HCT116 (cell line): ENCODE measurements around the gene NPR1. TPM values are rescaled to one million over a fixed set of nuclear protein-coding genes. Genes with fewer than 3 reads are reported as not detected.
A peak's percentile ranks its signal among the peaks of the same experiment; 100 is the strongest.

Experiments
- ATAC-seq: fragments of 200-7000 bp; cut with Tn5 transposase; 2 replicates; pipeline ENCODE4 v1.9.1; 2020; ENCODE audit warnings: mild to moderate bottlenecking, moderate library complexity
- BruUV-seq: library from RNA; stranded (reverse); fragments of 400-500 nt; replicated peaks from 2 replicates; lab custom pipeline; 2021; lab: Mats Ljungman, UMichigan
- CTCF ChIA-PET: fragments of 300-600 bp; sonication (Branson Sonifier 250); formaldehyde crosslinking; loops from one replicate; lab custom pipeline; 2021; ENCODE audit warnings: antibody characterized with exemption; lab: Charles Lee
- POLR2A ChIA-PET: fragments of 300-600, 350-600 bp; sonication (Branson Sonifier 250); formaldehyde crosslinking; loops from one replicate; lab custom pipeline; 2021; ENCODE audit warnings: antibody characterized with exemption; lab: Charles Lee
- RAD21 ChIA-PET, 2 experiments: fragments of 300-600 bp; sonication (Branson Sonifier 250); formaldehyde crosslinking; loops; one replicate each; lab custom pipeline; 2023; ENCODE audit warnings: low total read pairs in 2 of 2; ENCODE audit not compliant: uncharacterized antibody in 2 of 2, unreplicated experiment in 2 of 2, low non-redundant PET in 1 of 2; lab: Charles Lee
- DNase-seq: peaks from one replicate; pipeline ENCODE4 v3.0.0-alpha.2; 2010; ENCODE audit warnings: low read depth, low spot score
- H2AFZ ChIP-seq: fragments of 200-600 bp; shearing (Covaris generic), sonication (generic); 2 replicates; pipeline ENCODE4 v1.6.1; 2017; ENCODE audit warnings: low read depth, mixed run types, mixed read lengths, antibody characterized with exemption, low read length; ENCODE audit not compliant: poor library complexity, severe bottlenecking
- H3K27ac ChIP-seq: 2 replicates; pipeline ENCODE4 v1.5.1; 2012; ENCODE audit warnings: low read depth, low read length
- H3K27me3 ChIP-seq: fragments of 200-600 bp; sonication (generic); 2 replicates; pipeline ENCODE4 v1.6.1; 2016; ENCODE audit warnings: mixed run types, low read length, mixed read lengths; ENCODE audit not compliant: insufficient read depth
- H3K36me3 ChIP-seq, 2 experiments: fragments of 200-500 bp in 1 of 2; fragments of 200-600 bp in 1 of 2; sonication (Bioruptor generic) in 1 of 2; sonication (generic) in 1 of 2; 2 replicates each; pipeline versions ENCODE4 v1.5.1 to v1.6.1; 2014 to 2016; ENCODE audit warnings: low read length in 2 of 2, inconsistent platforms in 1 of 2, mixed read lengths in 1 of 2, mixed run types in 1 of 2; ENCODE audit not compliant: insufficient read depth in 2 of 2, control insufficient read depth in 1 of 2
- H3K4me1 ChIP-seq, 2 experiments: fragments of 200-600 bp in 1 of 2; sonication (generic) in 1 of 2; 2 replicates each; pipeline versions ENCODE4 v1.5.1 to v1.6.1; 2012 to 2017; ENCODE audit warnings: low read length in 2 of 2, inconsistent platforms in 1 of 2, mild to moderate bottlenecking in 1 of 2, mixed read lengths in 1 of 2, mixed run types in 1 of 2, moderate library complexity in 1 of 2; ENCODE audit not compliant: insufficient read depth in 2 of 2, control insufficient read depth in 1 of 2
- H3K4me2 ChIP-seq: fragments of 200-600 bp; sonication (generic); 2 replicates; pipeline ENCODE4 v1.6.1; 2017; ENCODE audit warnings: mixed run types, low read length, mixed read lengths
- H3K4me3 ChIP-seq, 2 experiments: fragments of 200-600 bp in 1 of 2; sonication (generic) in 1 of 2; replicated peaks in 1 of 2; 2 replicates each; pipeline ENCODE4 v1.5.1; 2011 to 2016; ENCODE audit warnings: low read length in 2 of 2, control low read depth in 1 of 2, low read depth in 1 of 2, mild to moderate bottlenecking in 1 of 2, mixed read lengths in 1 of 2, mixed run types in 1 of 2
- H3K79me2 ChIP-seq: fragments of 200-600 bp; sonication (generic); 2 replicates; pipeline ENCODE4 v1.6.1; 2017; ENCODE audit warnings: mild to moderate bottlenecking, mixed run types, low read length, moderate library complexity, mixed read lengths; ENCODE audit not compliant: insufficient read depth
- H3K9ac ChIP-seq: fragments of 200-600 bp; sonication (generic); 2 replicates; pipeline ENCODE4 v1.6.1; 2016; ENCODE audit warnings: low read length, mixed read lengths
- H3K9me2 ChIP-seq: fragments of 200-600 bp; sonication (generic), shearing (Covaris generic); 2 replicates; pipeline ENCODE4 v1.6.1; 2017; ENCODE audit warnings: mixed run types, mild to moderate bottlenecking, moderate library complexity; ENCODE audit not compliant: insufficient read depth
- H3K9me3 ChIP-seq, 2 experiments: fragments of 200-500 bp in 1 of 2; fragments of 200-600 bp in 1 of 2; sonication (Bioruptor generic) in 1 of 2; sonication (generic) in 1 of 2; 2 replicates each; pipeline ENCODE4 v1.6.1; 2014 to 2017; ENCODE audit warnings: low read length in 2 of 2, mixed read lengths in 2 of 2, inconsistent platforms in 1 of 2, low read depth in 1 of 2, mild to moderate bottlenecking in 1 of 2, mixed run types in 1 of 2, moderate library complexity in 1 of 2; ENCODE audit not compliant: control insufficient read depth in 1 of 2, insufficient read depth in 1 of 2
- H4K20me1 ChIP-seq: fragments of 200-600 bp; sonication (generic), shearing (Covaris generic); 2 replicates; pipeline ENCODE4 v1.6.1; 2017; ENCODE audit warnings: mixed run types, mild to moderate bottlenecking, moderate library complexity; ENCODE audit not compliant: insufficient read depth
- CTCF ChIP-seq, 3 experiments: fragments of 200-600 bp in 1 of 3; sonication (generic) in 1 of 3; IDR thresholded peaks in 2 of 3; conservative IDR thresholded peaks in 1 of 3; 2 replicates each; pipeline ENCODE4 v1.5.1; 2012 to 2017; ENCODE audit warnings: low read depth in 2 of 3, low read length in 2 of 3, antibody characterized with exemption in 1 of 3, borderline replicate concordance in 1 of 3, control low read depth in 1 of 3, mild to moderate bottlenecking in 1 of 3, mixed read lengths in 1 of 3, mixed run types in 1 of 3, moderate library complexity in 1 of 3; ENCODE audit not compliant: insufficient read depth in 1 of 3
- JUND ChIP-seq: IDR thresholded peaks from 2 replicates; pipeline ENCODE4 v1.6.1; 2012
- RAD21 ChIP-seq: IDR thresholded peaks from 2 replicates; pipeline ENCODE4 v1.6.1; 2012; ENCODE audit warnings: low read depth, mild to moderate bottlenecking
- SRF ChIP-seq: IDR thresholded peaks from 2 replicates; pipeline ENCODE4 v1.6.1; 2012; ENCODE audit warnings: low read depth
- TCF7L2 ChIP-seq: IDR thresholded peaks from 2 replicates; pipeline ENCODE4 v1.7.0; 2011; ENCODE audit warnings: borderline replicate concordance, inconsistent platforms; ENCODE audit not compliant: insufficient read depth, insufficient read length; ENCODE audit errors: extremely low read depth
- YY1 ChIP-seq: IDR thresholded peaks from 2 replicates; pipeline ENCODE4 v1.6.1; 2011; ENCODE audit warnings: low read length, low read depth, moderate library complexity, mild to moderate bottlenecking; ENCODE audit not compliant: insufficient replicate concordance; ENCODE audit errors: extremely low read depth
- intact Hi-C: fragments of 100-400 bp; cut with micrococcal nuclease; formaldehyde crosslinking; loops from 2 replicates; pipeline ENCODE4 v1.10.0; 2022
- total RNA-seq: library from RNA; stranded (reverse); gene quantifications from one replicate; pipeline ENCODE4 v1.2.1, GENCODE V29; 2021; ENCODE audit not compliant: unreplicated experiment
- TF ChIP-seq, protein P1 (sequence below): IDR thresholded peaks from 2 replicates; pipeline ENCODE4 v1.6.1; 2012
- TF ChIP-seq, protein P2 (sequence below): IDR thresholded peaks from 2 replicates; pipeline ENCODE4 v1.6.1; 2011; ENCODE audit warnings: mild to moderate bottlenecking, low read length, moderate library complexity; ENCODE audit not compliant: insufficient replicate concordance; ENCODE audit errors: extremely low read depth

Gene NPR1
- total RNA-seq, 1 experiment from 2014 or later = 0.07 TPM

DNA sequence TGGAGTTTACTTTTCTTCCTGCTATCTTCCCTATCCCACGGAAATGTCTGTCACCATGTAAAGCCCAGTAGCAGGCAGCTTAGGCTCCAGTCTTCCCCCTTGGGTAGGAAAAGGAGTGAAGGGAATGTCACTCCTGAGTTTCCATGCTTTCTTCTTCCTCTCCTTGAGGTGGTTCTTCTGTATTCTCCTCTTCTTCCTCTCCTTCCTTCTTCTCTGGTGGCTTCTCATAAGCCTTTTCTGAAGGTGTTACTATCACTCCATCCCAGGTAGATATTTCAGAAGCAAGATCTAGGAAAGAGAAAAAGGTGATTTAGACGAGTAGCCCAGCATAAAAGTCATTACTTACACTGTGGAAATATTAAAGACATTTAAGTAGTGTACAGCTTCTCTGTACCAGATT, 16.2 kb upstream of the NPR1 start:
- Histone ChIP-seq H3K9me2 (no peaks in the 10 kb centered on the region), H3K36me3 (peaks cover 57 to 64% of the 10 kb centered on the region in 2 experiments), H3K4me3 (no peak overlapping the region), H3K4me2 (no peak overlapping the region), H3K9me3 (no peaks in the 10 kb centered on the region), H3K79me2 (peaks cover 43% of the 10 kb centered on the region), H4K20me1 (no peaks in the 10 kb centered on the region; the same call in 1 of the 2 replicates), H2AFZ (no peak overlapping the region), H3K27me3 (no peaks in the 10 kb centered on the region)
- CTCF ChIA-PET = no interaction called here
- POLR2A ChIA-PET = interaction anchor here (0.9 to 3.0 kb wide), 2 partner anchors 9 to 28 kb away, joined by 3 to 8 read pairs; partner anchors contain the start of gene CHTOP
- ATAC-seq (no peak), DNase-seq (no peak)
- intact Hi-C loops = no loop called here
- RAD21 ChIA-PET = no interaction called here
- BruUV-seq = TSS peak; percentile 31
- TF ChIP-seq JUND (0 out of 2 replicates have a peak, but pooled peaks have one; percentile 2), YY1 (no peak)
- TF ChIP-seq, all 23 proteins: peak for 1
- Histone ChIP-seq H3K9ac (no peak overlapping the region), H3K27ac (no peak overlapping the region), H3K4me1 (peaks cover 10 to 22% of the 10 kb centered on the region in 2 experiments; a peak in 3 of 4 replicates)

- no peak for ATAC-seq
- ChIA-PET CTCF (no interaction called here), RAD21 (no interaction called here), POLR2A (interaction anchor here (3.0 kb wide), 1 partner anchor 29 kb away, joined by 8 read pairs; the partner anchor contains the start of gene CHTOP)
- peaks cover 5 to 13% of the 10 kb centered on the region in 2 experiments; a peak in 3 of 4 replicates for H3K4me1 ChIP-seq
- peaks cover 66 to 73% of the 10 kb centered on the region in 2 experiments for H3K36me3 ChIP-seq
- no peak overlapping the region for H3K4me2 ChIP-seq
- no peaks in the 10 kb centered on the region for H3K27me3 ChIP-seq
- no peak for DNase-seq
- no peak overlapping the region for H3K9ac ChIP-seq
- intact Hi-C loops = no loop called here
- no peak overlapping the region for H3K27ac ChIP-seq
- H3K9me3 ChIP-seq = no peaks in the 10 kb centered on the region
- H3K4me3 ChIP-seq = no peak overlapping the region
- H3K79me2 ChIP-seq = peaks cover 53% of the 10 kb centered on the region
- no peak overlapping the region for H2AFZ ChIP-seq
- no peak for TF ChIP-seq CTCF (IDR thresholded peaks at IDR 0.05 in 2 of 3, conservative IDR thresholded peaks at IDR 0.05 in 1 of 3; ENCODE audit: borderline replicate concordance in 1 of 3, insufficient read depth in 1 of 3, low read depth in 2 of 3, low read length in 2 of 3)
- TF ChIP-seq RAD21 = no peak
- TF ChIP-seq, protein P1, sequence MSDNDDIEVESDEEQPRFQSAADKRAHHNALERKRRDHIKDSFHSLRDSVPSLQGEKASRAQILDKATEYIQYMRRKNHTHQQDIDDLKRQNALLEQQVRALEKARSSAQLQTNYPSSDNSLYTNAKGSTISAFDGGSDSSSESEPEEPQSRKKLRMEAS = no peak
- TF ChIP-seq SRF = no peak
- TF ChIP-seq, protein P2, sequence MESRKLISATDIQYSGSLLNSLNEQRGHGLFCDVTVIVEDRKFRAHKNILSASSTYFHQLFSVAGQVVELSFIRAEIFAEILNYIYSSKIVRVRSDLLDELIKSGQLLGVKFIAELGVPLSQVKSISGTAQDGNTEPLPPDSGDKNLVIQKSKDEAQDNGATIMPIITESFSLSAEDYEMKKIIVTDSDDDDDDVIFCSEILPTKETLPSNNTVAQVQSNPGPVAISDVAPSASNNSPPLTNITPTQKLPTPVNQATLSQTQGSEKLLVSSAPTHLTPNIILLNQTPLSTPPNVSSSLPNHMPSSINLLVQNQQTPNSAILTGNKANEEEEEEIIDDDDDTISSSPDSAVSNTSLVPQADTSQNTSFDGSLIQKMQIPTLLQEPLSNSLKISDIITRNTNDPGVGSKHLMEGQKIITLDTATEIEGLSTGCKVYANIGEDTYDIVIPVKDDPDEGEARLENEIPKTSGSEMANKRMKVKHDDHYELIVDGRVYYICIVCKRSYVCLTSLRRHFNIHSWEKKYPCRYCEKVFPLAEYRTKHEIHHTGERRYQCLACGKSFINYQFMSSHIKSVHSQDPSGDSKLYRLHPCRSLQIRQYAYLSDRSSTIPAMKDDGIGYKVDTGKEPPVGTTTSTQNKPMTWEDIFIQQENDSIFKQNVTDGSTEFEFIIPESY = no peak
- TF ChIP-seq TCF7L2 = no peak
- BruUV-seq = no TSS peak
- no peaks in the 10 kb centered on the region; the same call in 1 of the 2 replicates for H4K20me1 ChIP-seq
- no peaks in the 10 kb centered on the region for H3K9me2 ChIP-seq
Observed at GRCh38 chr1:153663211-153663610, 15.3 kb upstream of the NPR1 start.
